Fibroblast of lung (primary cell): ENCODE results near the gene PGP. TPM values are rescaled to one million over a fixed set of nuclear protein-coding genes. Genes with fewer than 3 reads are reported as not detected.

ENCODE experiments used
- DNase-seq, 2 donors: peaks; one replicate each; pipeline versions ENCODE4 v3.0.0 to v3.0.0-alpha.2; 2010; ENCODE audit warnings: low read depth in 2 of 2
- H2AFZ ChIP-seq: 2 replicates; pipeline ENCODE4 v1.5.1; 2012; ENCODE audit warnings: low read length, control low read depth, inconsistent platforms
- H3K27ac ChIP-seq: 2 replicates; pipeline ENCODE4 v1.5.1; 2011; ENCODE audit warnings: low read length, control low read depth; ENCODE audit not compliant: insufficient read depth
- H3K27me3 ChIP-seq: 2 replicates; pipeline ENCODE4 v1.5.1; 2011; ENCODE audit warnings: mild to moderate bottlenecking, low read length; ENCODE audit not compliant: control insufficient read depth, insufficient read depth
- H3K36me3 ChIP-seq: 2 replicates; pipeline ENCODE4 v1.5.1; 2011; ENCODE audit warnings: low read length; ENCODE audit not compliant: control insufficient read depth, insufficient read depth
- H3K4me1 ChIP-seq: 2 replicates; pipeline ENCODE4 v1.5.1; 2011; ENCODE audit warnings: low read length; ENCODE audit not compliant: control insufficient read depth, insufficient read depth; ENCODE audit errors: extremely low read depth
- H3K4me2 ChIP-seq: 2 replicates; pipeline ENCODE4 v1.5.1; 2011; ENCODE audit warnings: low read length, control low read depth; ENCODE audit not compliant: insufficient read depth; ENCODE audit errors: extremely low read depth
- H3K4me3 ChIP-seq, 4 experiments: fragments of 200-600 bp in 1 of 4; sonication (generic) in 1 of 4; replicated peaks in 1 of 4; 2 replicates each; pipeline ENCODE4 v1.5.1; 2011 to 2016; ENCODE audit warnings: low read length in 4 of 4, low read depth in 3 of 4, mild to moderate bottlenecking in 3 of 4, control low read depth in 2 of 4, inconsistent platforms in 1 of 4, mixed read lengths in 1 of 4; ENCODE audit not compliant: insufficient read depth in 1 of 4; ENCODE audit errors: control extremely low read depth in 1 of 4
- H3K79me2 ChIP-seq: 2 replicates; pipeline ENCODE4 v1.5.1; 2012; ENCODE audit warnings: mild to moderate bottlenecking, low read length, inconsistent platforms; ENCODE audit not compliant: control insufficient read depth, insufficient read depth
- H3K9ac ChIP-seq: 2 replicates; pipeline ENCODE4 v1.5.1; 2011; ENCODE audit warnings: mild to moderate bottlenecking, low read length, control low read depth; ENCODE audit not compliant: insufficient read depth
- H3K9me3 ChIP-seq: 2 replicates; pipeline ENCODE4 v1.5.1; 2012; ENCODE audit warnings: low read depth, low read length; ENCODE audit not compliant: control insufficient read depth, insufficient read depth
- H4K20me1 ChIP-seq: 2 replicates; pipeline ENCODE4 v1.5.1; 2011; ENCODE audit warnings: low read length; ENCODE audit not compliant: control insufficient read depth, insufficient read depth; ENCODE audit errors: extremely low read depth
- EZH2 ChIP-seq: IDR thresholded peaks from 2 replicates; pipeline ENCODE4 v1.5.1; 2012; ENCODE audit warnings: low read length, control low read depth, mild to moderate bottlenecking; ENCODE audit errors: missing control alignments
- polyA plus RNA-seq, 2 donors: library from polyadenylated mRNA; depleted of rRNA in 1 of 2; stranded (reverse) in 1 of 2; unstranded in 1 of 2; fragments of >200 nt; gene quantifications; 2 replicates each; pipeline ENCODE4 v1.2.1, GENCODE V29; 2011 to 2012; ENCODE audit warnings: missing spikeins in 1 of 2
- total RNA-seq: library from RNA; depleted of rRNA; stranded (reverse); fragments of >200 nt; gene quantifications from 2 replicates; pipeline ENCODE4 v1.2.1, GENCODE V29; 2014
- TF ChIP-seq, protein P1 (sequence below), 2 donors: IDR thresholded peaks in 1 of 2; conservative IDR thresholded peaks in 1 of 2; 1 replicate in 1 of 2; 2 replicates in 1 of 2; pipeline ENCODE4 v1.5.1; 2011 to 2012; ENCODE audit warnings: low read length in 2 of 2, control low read depth in 1 of 2, inconsistent platforms in 1 of 2, low read depth in 1 of 2, mild to moderate bottlenecking in 1 of 2

The PGP gene
- total and polyA plus RNA-seq, 2 donors (not counting 1 experiment from before 2014, with no cell fraction given) = 4.2 to 9.6 TPM

DNA sequence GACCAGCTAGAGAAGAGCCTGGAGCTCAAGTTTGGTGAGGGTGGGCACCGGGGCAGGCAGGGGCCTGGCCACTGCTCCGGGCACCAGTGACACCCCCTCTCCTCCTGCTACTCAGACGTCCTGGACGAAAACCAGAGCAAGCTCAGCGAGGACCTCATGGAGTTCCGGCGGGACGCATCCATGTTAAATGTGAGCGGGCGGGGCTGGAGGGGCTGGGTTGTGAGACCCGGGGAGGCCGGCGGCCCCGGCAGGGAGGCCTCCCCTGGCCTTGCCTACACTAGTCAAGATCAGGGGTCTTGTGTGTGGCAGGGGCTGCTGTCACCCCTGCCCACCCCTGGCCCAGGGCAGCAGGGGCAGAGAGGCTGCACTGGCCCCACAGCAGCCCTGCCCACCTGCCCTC is 41.3 kb downstream of the PGP start:
- no peaks in the 10 kb centered on the region for H3K9me3 ChIP-seq
- H3K27me3 ChIP-seq = no peaks in the 10 kb centered on the region
- no peak overlapping the region for H3K9ac ChIP-seq
- H3K27ac ChIP-seq = no peak overlapping the region
- H3K36me3 ChIP-seq = peaks cover 48% of the 10 kb centered on the region
- DNase-seq = no peak
- TF ChIP-seq, protein P1, sequence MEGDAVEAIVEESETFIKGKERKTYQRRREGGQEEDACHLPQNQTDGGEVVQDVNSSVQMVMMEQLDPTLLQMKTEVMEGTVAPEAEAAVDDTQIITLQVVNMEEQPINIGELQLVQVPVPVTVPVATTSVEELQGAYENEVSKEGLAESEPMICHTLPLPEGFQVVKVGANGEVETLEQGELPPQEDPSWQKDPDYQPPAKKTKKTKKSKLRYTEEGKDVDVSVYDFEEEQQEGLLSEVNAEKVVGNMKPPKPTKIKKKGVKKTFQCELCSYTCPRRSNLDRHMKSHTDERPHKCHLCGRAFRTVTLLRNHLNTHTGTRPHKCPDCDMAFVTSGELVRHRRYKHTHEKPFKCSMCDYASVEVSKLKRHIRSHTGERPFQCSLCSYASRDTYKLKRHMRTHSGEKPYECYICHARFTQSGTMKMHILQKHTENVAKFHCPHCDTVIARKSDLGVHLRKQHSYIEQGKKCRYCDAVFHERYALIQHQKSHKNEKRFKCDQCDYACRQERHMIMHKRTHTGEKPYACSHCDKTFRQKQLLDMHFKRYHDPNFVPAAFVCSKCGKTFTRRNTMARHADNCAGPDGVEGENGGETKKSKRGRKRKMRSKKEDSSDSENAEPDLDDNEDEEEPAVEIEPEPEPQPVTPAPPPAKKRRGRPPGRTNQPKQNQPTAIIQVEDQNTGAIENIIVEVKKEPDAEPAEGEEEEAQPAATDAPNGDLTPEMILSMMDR (conservative IDR thresholded peaks at IDR 0.05 in 1 of 2, IDR thresholded peaks at IDR 0.05 in 1 of 2; ENCODE audit: low read depth in 1 of 2, low read length in 2 of 2) = no peak
- TF ChIP-seq EZH2 = no peak
- no peak overlapping the region for H2AFZ ChIP-seq
- H3K4me1 ChIP-seq = no peaks in the 10 kb centered on the region
- H3K4me3 ChIP-seq = no peak overlapping the region
- no peaks in the 10 kb centered on the region for H3K79me2 ChIP-seq
- no peaks in the 10 kb centered on the region for H4K20me1 ChIP-seq
- no peak overlapping the region for H3K4me2 ChIP-seq

DNA sequence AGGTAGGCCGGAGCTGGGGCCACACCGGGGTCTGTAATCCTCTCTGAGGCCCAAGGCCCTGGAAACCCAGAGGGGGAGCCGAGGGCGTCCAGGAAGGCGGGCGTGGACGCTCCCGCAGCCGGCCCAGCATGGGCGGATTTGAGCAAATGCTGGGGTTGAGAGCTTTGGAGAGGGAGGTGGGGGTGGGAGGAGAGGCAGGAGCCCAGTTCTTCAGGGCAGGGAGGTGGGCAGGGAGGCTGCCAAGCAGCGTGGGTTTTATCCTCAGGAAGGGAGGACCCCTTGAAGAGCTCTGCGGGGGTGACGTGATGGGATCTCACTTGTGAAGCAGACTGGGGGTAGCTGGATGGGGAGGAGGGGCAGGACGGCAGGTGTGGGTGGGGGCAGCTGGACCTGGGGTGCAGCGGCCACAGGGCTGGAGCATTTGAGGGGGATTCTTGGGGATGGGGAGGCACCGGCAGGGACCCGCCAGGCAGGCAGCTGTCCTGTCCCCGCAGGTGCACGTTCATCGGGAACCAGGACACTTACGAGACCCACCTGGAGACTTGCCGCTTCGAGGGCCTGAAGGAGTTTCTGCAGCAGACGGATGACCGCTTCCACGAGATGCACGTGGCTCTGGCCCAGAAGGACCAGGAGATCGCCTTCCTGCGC is 41.8 kb downstream of the PGP start:
- Histone ChIP-seq H3K9me3 (no peaks in the 10 kb centered on the region), H3K4me1 (no peaks in the 10 kb centered on the region), H3K4me3 (no peak overlapping the region), H3K27ac (no peak overlapping the region), H3K79me2 (no peaks in the 10 kb centered on the region), H3K4me2 (no peak overlapping the region), H3K9ac (no peak overlapping the region), H4K20me1 (no peaks in the 10 kb centered on the region), H2AFZ (no peak overlapping the region), H3K36me3 (peaks cover 48% of the 10 kb centered on the region), H3K27me3 (no peaks in the 10 kb centered on the region)
- TF ChIP-seq, protein P1 (conservative IDR thresholded peaks at IDR 0.05 in 1 of 2, IDR thresholded peaks at IDR 0.05 in 1 of 2; ENCODE audit: low read depth in 1 of 2, low read length in 2 of 2) = no peak
- no peak for TF ChIP-seq EZH2
- no peak for DNase-seq

DNA sequence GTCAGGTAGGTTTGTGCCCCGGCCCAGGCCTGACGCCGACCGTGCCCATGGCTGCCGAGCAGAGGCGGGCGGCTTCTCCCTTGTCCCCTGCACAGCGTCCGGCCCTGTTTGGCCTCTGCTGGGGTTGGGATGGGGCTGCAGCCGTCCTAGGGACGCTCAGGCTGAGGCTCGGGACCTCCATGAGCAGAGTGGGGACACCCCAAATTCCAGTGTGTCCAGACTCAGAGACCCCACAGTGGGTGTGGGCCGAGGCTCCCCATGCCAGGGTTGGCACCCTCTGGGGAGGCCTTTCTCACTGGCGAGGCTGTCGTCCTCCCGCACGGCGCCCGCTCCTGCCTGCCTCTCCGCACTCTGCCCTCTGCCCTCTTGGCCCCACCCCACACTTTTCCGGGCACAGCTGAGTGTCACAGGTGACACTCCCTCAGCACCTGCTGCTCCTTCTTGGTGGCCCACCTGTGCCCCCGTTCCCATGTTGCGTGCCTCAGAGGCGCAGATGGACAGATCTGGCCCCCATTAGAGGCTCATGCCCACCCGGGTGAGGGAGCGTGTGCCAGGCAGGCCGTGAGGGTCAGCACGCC is 43.0 kb downstream of the PGP start:
- Histone ChIP-seq H3K4me1 (no peaks in the 10 kb centered on the region), H3K79me2 (no peaks in the 10 kb centered on the region), H3K27ac (no peak overlapping the region), H3K9me3 (no peaks in the 10 kb centered on the region), H3K36me3 (peaks cover 50% of the 10 kb centered on the region), H3K27me3 (no peaks in the 10 kb centered on the region), H4K20me1 (no peaks in the 10 kb centered on the region), H3K4me2 (no peak overlapping the region), H2AFZ (no peak overlapping the region), H3K9ac (no peak overlapping the region), H3K4me3 (no peak overlapping the region)
- TF ChIP-seq EZH2 = no peak
- TF ChIP-seq, protein P1 (conservative IDR thresholded peaks at IDR 0.05 in 1 of 2, IDR thresholded peaks at IDR 0.05 in 1 of 2; ENCODE audit: low read depth in 1 of 2, low read length in 2 of 2) = no peak
- no peak for DNase-seq
